ENCODE results near the gene PRR19. TPM values are rescaled to one million over a fixed set of nuclear protein-coding genes. Genes with fewer than 3 reads are reported as not detected.

Gene PRR19
- total and polyA plus RNA-seq, 4 donors = 0.23 to 0.45 TPM; not detected in 2

- 75 to 86% methylated on average over 5 of the region's 5 CpGs for WGBS, 2 donors
- intact Hi-C loops (cut with DNase I) = no loop called here
- H3K4me1 ChIP-seq (ENCODE audit: control insufficient read depth in 1 of 2, insufficient read depth in 2 of 2, low read length in 2 of 2) = no peaks in the 10 kb centered on the region
Observed at GRCh38 chr19:42312370-42312769, 10.4 kb downstream of the PRR19 start.

GRCh38 chr19:42313096-42313839 is 11.3 kb downstream of the PRR19 start, which contains the start of gene TMEM145:
TSS of gene TMEM145 (plus strand) at chr19:42313309. CDS start at chr19:42313377, 68 bp downstream.
- WGBS, 2 donors = 1% methylated on average over 52 to 67 of the region's 67 CpGs
- no peaks in the 10 kb centered on the region for H3K9me3 ChIP-seq (ENCODE audit: control insufficient read depth, low read length)
- DNase-seq = no peak
- H3K4me3 ChIP-seq (ENCODE audit: low read length in 2 of 2) = no peak within 1 kb of the TSS
- H3K36me3 ChIP-seq (ENCODE audit: control insufficient read depth in 1 of 2, insufficient read depth in 2 of 2, low read length in 1 of 2) = no peaks in the 10 kb centered on the region
- H3K27me3 ChIP-seq (ENCODE audit: control insufficient read depth in 1 of 2, insufficient read depth in 2 of 2, low read length in 1 of 2) = no peaks in the 10 kb centered on the region
- no peak within 1 kb of the TSS for H3K27ac ChIP-seq (ENCODE audit: low read depth in 1 of 2, low read length in 2 of 2)
- intact Hi-C loops (cut with DNase I) = no loop called here
- ATAC-seq (ENCODE audit: low FRiP score) = peak; percentile 33
- no peaks in the 10 kb centered on the region for H3K4me1 ChIP-seq (ENCODE audit: control insufficient read depth in 1 of 2, insufficient read depth in 2 of 2, low read length in 2 of 2)

More at GRCh38 chr19:42312370-42312769, 10.4 kb downstream of the PRR19 start:
- no peak for ATAC-seq (ENCODE audit: low FRiP score)
- H3K36me3 ChIP-seq (ENCODE audit: control insufficient read depth in 1 of 2, insufficient read depth in 2 of 2, low read length in 1 of 2) = no peaks in the 10 kb centered on the region
- no peak overlapping the region for H3K27ac ChIP-seq (ENCODE audit: low read depth in 1 of 2, low read length in 2 of 2)
- H3K4me3 ChIP-seq (ENCODE audit: low read length in 2 of 2) = no peak overlapping the region
- H3K9me3 ChIP-seq (ENCODE audit: control insufficient read depth, low read length) = no peaks in the 10 kb centered on the region
- DNase-seq = no peak
- no peaks in the 10 kb centered on the region for H3K27me3 ChIP-seq (ENCODE audit: control insufficient read depth in 1 of 2, insufficient read depth in 2 of 2, low read length in 1 of 2)

GRCh38 chr19:42313840-42314755 is 12.2 kb downstream of the PRR19 start:
- Histone ChIP-seq H3K27me3 (ENCODE audit: control insufficient read depth in 1 of 2, insufficient read depth in 2 of 2, low read length in 1 of 2) (no peaks in the 10 kb centered on the region), H3K4me1 (ENCODE audit: control insufficient read depth in 1 of 2, insufficient read depth in 2 of 2, low read length in 2 of 2) (no peaks in the 10 kb centered on the region), H3K36me3 (ENCODE audit: control insufficient read depth in 1 of 2, insufficient read depth in 2 of 2, low read length in 1 of 2) (no peaks in the 10 kb centered on the region), H3K9me3 (ENCODE audit: control insufficient read depth, low read length) (no peaks in the 10 kb centered on the region), H3K4me3 (ENCODE audit: low read length in 2 of 2) (no peak overlapping the region), H3K27ac (ENCODE audit: low read depth in 1 of 2, low read length in 2 of 2) (no peak overlapping the region)
- ATAC-seq (ENCODE audit: low FRiP score) = no peak
- intact Hi-C loops (cut with DNase I) = no loop called here
- no peak for DNase-seq
- WGBS, 2 donors = 28 to 30% methylated on average over 26 of the region's 26 CpGs

- Histone ChIP-seq H3K27me3 (ENCODE audit: control insufficient read depth in 1 of 2, insufficient read depth in 2 of 2, low read length in 1 of 2) (no peaks in the 10 kb centered on the region), H3K4me3 (ENCODE audit: low read length in 2 of 2) (no peak overlapping the region), H3K36me3 (ENCODE audit: control insufficient read depth in 1 of 2, insufficient read depth in 2 of 2, low read length in 1 of 2) (no peaks in the 10 kb centered on the region), H3K9me3 (ENCODE audit: control insufficient read depth, low read length) (no peaks in the 10 kb centered on the region), H3K27ac (ENCODE audit: low read depth in 1 of 2, low read length in 2 of 2) (no peak overlapping the region), H3K4me1 (ENCODE audit: control insufficient read depth in 1 of 2, insufficient read depth in 2 of 2, low read length in 2 of 2) (no peaks in the 10 kb centered on the region)
- no peak for ATAC-seq (ENCODE audit: low FRiP score)
- DNase-seq = no peak
- intact Hi-C loops (cut with DNase I) = no loop called here
- 70 to 74% methylated on average over 5 of the region's 5 CpGs for whole genome bisulfite sequencing, 2 donors
Observed at GRCh38 chr19:42315024-42315423, 13.1 kb downstream of the PRR19 start.

- DNase-seq (peak in 1 of 2 donors; percentile 66), ATAC-seq (ENCODE audit: low FRiP score) (no peak)
- no peaks in the 10 kb centered on the region for H3K4me1 ChIP-seq (ENCODE audit: control insufficient read depth in 1 of 2, insufficient read depth in 2 of 2, low read length in 2 of 2)
- intact Hi-C loops (cut with DNase I) = no loop called here
- H3K27ac ChIP-seq (ENCODE audit: low read depth in 1 of 2, low read length in 2 of 2) = no peak overlapping the region
- H3K4me3 ChIP-seq (ENCODE audit: low read length in 2 of 2) = no peak overlapping the region
- no peaks in the 10 kb centered on the region for H3K9me3 ChIP-seq (ENCODE audit: control insufficient read depth, low read length)
- no peaks in the 10 kb centered on the region for H3K36me3 ChIP-seq (ENCODE audit: control insufficient read depth in 1 of 2, insufficient read depth in 2 of 2, low read length in 1 of 2)
- no peaks in the 10 kb centered on the region for H3K27me3 ChIP-seq (ENCODE audit: control insufficient read depth in 1 of 2, insufficient read depth in 2 of 2, low read length in 1 of 2)
- WGBS, 2 donors = 34 to 40% methylated on average over 27 to 28 of the region's 28 CpGs
Observed at GRCh38 chr19:42316223-42317211, 14.6 kb downstream of the PRR19 start.

- ATAC-seq (ENCODE audit: low FRiP score) (no peak), DNase-seq (no peak)
- Histone ChIP-seq H3K27me3 (ENCODE audit: control insufficient read depth in 1 of 2, insufficient read depth in 2 of 2, low read length in 1 of 2) (no peaks in the 10 kb centered on the region), H3K4me1 (ENCODE audit: control insufficient read depth in 1 of 2, insufficient read depth in 2 of 2, low read length in 2 of 2) (no peaks in the 10 kb centered on the region), H3K9me3 (ENCODE audit: control insufficient read depth, low read length) (no peaks in the 10 kb centered on the region), H3K36me3 (ENCODE audit: control insufficient read depth in 1 of 2, insufficient read depth in 2 of 2, low read length in 1 of 2) (no peaks in the 10 kb centered on the region), H3K4me3 (ENCODE audit: low read length in 2 of 2) (no peak overlapping the region), H3K27ac (ENCODE audit: low read depth in 1 of 2, low read length in 2 of 2) (no peak overlapping the region)
- intact Hi-C loops (cut with DNase I) = no loop called here
- WGBS, 2 donors = 80 to 81% methylated on average over 13 of the region's 13 CpGs
Observed at GRCh38 chr19:42317535-42317934, 15.6 kb downstream of the PRR19 start.

GRCh38 chr19:42322305-42322704 is 20.4 kb downstream of the PRR19 start:
- ATAC-seq (ENCODE audit: low FRiP score) (no peak), DNase-seq (no peak)
- no peaks in the 10 kb centered on the region for H3K27me3 ChIP-seq (ENCODE audit: control insufficient read depth in 1 of 2, insufficient read depth in 2 of 2, low read length in 1 of 2)
- H3K4me1 ChIP-seq (ENCODE audit: control insufficient read depth in 1 of 2, insufficient read depth in 2 of 2, low read length in 2 of 2) = no peaks in the 10 kb centered on the region
- no peaks in the 10 kb centered on the region for H3K9me3 ChIP-seq (ENCODE audit: control insufficient read depth, low read length)
- intact Hi-C loops (cut with DNase I) = no loop called here
- no peaks in the 10 kb centered on the region for H3K36me3 ChIP-seq (ENCODE audit: control insufficient read depth in 1 of 2, insufficient read depth in 2 of 2, low read length in 1 of 2)
- WGBS, 2 donors = 71 to 73% methylated on average over 9 of the region's 9 CpGs
- no peak overlapping the region for H3K4me3 ChIP-seq (ENCODE audit: low read length in 2 of 2)
- H3K27ac ChIP-seq (ENCODE audit: low read depth in 1 of 2, low read length in 2 of 2) = no peak overlapping the region

GRCh38 chr19:42323473-42323851 is 21.5 kb downstream of the PRR19 start:
- no peak for ATAC-seq (ENCODE audit: low FRiP score)
- H3K27ac ChIP-seq (ENCODE audit: low read depth in 1 of 2, low read length in 2 of 2) = no peak overlapping the region
- H3K4me3 ChIP-seq (ENCODE audit: low read length in 2 of 2) = no peak overlapping the region
- WGBS, 2 donors = 13 to 15% methylated on average over 20 to 29 of the region's 29 CpGs
- DNase-seq = no peak
- no peaks in the 10 kb centered on the region for H3K9me3 ChIP-seq (ENCODE audit: control insufficient read depth, low read length)
- no peaks in the 10 kb centered on the region for H3K27me3 ChIP-seq (ENCODE audit: control insufficient read depth in 1 of 2, insufficient read depth in 2 of 2, low read length in 1 of 2)
- intact Hi-C loops (cut with DNase I) = no loop called here
- no peaks in the 10 kb centered on the region for H3K36me3 ChIP-seq (ENCODE audit: control insufficient read depth in 1 of 2, insufficient read depth in 2 of 2, low read length in 1 of 2)
- H3K4me1 ChIP-seq (ENCODE audit: control insufficient read depth in 1 of 2, insufficient read depth in 2 of 2, low read length in 2 of 2) = no peaks in the 10 kb centered on the region

Data from aorta (tissue), 5 donors.